RCC 7860 (cell line): ENCODE results near the gene LRRN2.

Experiments used
- DNase-seq: peaks from one replicate; pipeline ENCODE4 v3.0.0-alpha.2; 2015; ENCODE audit warnings: low spot score
- FAIRE-seq: peaks from 2 replicates; lab custom pipeline; 2012; peaks lifted over from hg19 to GRCh38; lab: Jason Lieb, UNC

LRRN2 gene

DNA sequence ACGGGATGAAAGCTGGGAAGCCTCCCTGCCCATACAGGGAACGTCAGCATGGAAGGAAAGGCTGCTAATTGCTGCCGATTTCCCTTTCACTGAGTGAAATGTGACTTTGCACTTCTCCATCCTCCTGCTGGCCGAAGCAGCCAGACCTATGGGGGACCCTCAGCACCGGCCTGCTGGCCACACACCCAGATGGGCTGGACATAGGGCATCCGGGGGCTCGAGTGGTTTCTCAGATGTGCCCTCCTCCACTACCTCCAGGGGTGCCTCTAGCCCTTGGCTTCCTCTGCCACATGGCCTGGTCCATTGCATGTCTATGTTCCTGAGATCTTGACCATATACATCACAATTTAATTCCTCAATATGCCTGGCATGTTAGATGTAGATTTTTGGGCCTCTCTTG is 79.7 kb downstream of the LRRN2 start:
- FAIRE-seq, result no peak
- DNase-seq, result no peak

DNA sequence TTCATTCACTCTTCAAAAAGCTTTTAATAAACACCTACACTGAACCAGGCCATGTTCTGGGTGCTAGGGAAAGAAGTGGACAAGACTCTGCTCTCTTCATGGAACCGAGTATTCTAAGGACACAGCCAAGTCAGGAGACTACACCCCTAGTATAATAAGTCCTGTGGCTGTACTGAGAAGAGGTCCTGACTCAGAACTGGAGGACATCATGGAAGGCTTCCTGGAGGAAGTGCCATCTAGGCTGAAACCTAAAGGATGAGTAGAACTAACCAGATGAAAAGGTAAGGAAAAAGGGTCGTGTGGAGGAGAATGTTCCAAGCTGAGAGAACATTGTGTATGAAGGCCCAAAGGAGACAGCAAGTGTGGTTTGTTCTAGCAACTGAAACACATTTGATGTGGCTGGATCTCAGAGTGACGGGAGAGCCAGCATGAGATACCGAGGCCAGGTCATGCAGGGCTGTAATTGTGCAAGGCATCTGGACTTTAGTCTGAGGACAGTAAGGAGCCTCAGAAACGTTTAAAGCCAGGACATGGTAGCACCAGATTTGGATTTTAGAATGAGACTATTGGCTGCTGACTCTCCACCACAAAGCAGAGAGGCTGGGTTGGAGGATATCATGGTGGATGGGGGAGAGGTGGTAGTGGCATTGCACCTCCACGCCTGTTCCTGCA is 82.5 kb downstream of the LRRN2 start:
- DNase-seq, result no peak
- no peak for FAIRE-seq

DNA sequence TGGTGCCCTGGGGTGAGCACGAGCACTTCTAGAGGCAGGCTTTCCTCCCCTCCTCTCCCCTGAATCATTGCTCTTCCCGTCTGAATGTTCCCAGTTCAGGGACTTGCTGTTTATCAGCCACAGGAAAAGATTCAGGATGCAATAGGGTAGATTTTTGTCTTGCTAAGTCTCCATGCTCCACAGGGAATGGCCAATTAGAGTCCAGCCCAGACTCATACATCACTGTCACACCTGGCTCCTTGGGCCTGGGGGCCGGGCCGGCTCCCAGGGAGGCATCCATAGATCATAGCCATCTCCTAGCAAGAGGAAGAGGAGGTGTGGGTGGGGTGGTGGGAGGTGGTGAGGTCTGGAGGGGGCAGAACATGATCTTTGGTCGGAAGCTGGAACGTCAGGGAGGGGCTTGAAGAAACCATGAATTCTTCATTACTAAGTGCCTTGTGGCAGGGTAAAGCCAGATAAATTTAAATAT is 83.4 kb downstream of the LRRN2 start:
- no peak for FAIRE-seq
- DNase-seq, result no peak

DNA sequence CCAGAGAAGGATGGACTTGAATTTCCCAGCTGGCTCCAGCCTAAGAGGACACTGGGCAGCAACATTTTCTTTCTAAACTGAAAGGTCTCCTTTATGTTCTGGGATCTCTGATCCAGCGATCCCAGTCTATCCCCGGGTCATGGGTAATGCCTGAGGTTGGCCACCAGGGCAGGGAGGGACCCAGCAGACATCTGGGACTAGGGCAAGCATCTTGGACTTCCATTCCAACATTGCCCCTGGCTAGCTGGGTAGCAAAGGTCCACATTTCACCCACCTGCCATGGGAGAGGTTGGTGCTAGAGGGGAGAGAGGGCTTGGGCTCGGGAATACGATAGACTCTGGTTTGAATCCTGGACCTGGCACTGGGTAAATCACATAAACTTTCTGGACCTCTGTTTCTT is 84.6 kb downstream of the LRRN2 start:
- FAIRE-seq (no peak), DNase-seq (no peak)

DNA sequence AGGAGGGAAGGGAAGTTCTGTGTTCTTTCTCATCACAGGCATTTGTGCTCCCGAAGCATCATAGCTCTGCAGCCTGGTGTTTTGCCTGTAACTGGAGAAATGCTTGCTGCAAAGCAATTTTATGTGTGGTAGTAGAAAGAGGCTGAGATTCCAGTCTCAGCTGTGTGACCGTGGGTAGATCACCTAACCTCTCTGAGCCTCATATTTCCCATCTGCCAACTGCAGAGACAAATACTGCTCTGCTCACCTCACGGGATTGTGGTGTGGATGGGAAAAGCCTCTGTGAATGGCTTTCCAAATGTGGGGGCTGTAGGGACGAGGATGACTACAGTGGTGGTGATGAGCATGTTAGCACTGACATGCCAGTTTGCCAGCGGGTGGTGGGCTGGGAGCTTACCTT is 85.3 kb downstream of the LRRN2 start:
- DNase-seq (no peak), FAIRE-seq (no peak)

DNA sequence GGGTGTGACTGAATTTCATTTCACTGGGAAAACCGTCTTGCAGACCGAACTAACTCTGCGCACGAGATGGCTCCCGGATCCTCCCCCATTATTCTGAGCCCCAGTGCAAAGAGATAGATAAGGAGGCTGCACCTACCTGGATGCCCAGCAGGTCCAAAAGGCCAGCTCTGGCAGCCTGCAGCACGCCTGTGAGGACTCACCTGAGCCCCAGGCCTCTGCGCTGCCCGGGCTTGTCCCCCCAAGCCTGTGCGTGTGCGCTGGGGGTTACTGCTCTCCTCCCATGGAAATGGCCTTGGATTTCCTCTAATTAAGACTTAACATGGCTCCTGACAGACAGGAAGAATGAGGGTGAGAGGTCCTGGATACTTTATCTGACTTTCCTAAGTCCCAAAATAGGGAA is 85.9 kb downstream of the LRRN2 start:
- no peak for FAIRE-seq
- no peak for DNase-seq

DNA sequence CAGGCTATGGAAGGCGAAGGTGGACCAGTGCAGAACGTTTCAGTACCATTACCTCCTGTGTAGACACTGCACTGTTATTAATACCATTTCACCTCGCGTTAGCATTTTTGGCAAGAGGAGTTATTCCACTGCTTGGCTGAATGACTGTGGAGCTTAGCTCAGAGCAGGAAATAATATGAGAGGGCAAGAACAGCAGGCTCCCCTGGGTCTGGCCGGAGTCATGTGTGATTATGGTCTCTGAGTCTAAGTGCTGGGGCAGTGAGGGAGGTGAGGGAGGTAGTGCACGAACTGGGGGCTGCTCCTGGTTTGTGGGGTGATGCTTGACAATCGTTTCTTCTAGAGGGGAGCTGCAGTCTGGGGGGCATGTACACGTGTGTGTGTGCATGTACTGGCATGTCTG is 86.4 kb downstream of the LRRN2 start:
- DNase-seq (no peak), FAIRE-seq (no peak)

DNA sequence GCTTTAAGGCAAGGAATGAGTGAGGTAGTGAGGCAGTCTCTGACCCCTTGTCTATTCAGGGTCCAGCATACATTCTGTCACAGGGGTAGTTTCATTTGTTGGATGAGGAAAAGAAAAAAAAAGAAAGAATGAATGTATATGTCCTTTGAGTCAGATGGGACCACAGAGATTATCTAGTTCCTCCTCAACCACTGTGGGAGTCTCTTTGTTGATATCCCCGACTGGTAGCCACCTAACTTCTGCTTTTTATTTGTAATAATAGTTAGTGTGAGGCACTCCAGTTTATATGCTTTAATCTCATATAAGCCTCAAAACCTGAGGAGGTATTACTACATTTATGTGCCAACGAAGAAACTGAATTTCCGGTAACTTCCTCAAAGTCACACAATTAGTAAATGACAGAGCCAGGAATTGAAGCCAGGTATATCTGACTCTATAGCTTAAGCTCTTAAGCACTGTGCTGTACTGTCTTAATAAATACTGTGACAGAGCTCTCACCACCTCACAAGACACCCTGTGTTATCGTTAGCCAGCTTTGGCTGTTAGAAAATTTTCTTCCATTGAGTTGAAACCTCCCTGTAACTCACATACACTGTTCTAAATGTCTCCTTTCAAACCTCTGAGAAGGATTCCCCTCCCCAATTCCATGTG is 87.1 kb downstream of the LRRN2 start:
- DNase-seq (no peak), FAIRE-seq (no peak)

DNA sequence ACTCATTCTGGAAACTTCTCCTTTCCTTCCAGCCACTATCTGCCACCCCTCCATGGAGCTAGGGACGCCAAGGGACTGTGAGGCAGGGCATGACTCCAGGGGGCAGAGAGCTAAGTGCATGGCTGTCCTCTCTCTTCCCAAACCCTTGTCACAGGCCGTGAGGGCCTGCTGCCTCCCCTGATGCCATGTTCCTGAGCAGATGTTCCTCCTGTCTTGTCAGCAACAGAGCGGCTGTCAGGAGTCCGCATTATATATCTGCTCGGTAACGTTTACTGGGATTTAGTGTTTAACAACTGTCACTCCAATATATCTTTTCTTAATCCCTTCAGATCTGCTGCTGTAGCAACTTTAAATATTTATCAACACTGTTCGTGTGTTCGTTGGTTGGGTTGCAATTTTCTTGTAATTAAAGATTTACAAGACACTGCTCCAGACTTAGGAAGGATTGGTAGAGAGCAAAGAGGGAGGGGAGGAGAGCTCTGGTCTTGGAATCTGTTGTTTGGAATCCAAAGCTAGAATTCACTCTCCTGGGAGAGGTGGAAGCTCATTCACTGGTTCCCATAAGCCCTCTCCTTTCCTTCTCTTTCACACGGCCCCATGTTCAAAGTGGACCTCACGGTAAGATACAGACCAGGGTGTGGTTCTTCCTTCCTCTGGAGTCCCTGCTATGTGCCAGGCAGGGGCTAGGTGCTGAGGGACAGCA is 93.1 kb downstream of the LRRN2 start:
- DNase-seq (no peak), FAIRE-seq (no peak)

DNA sequence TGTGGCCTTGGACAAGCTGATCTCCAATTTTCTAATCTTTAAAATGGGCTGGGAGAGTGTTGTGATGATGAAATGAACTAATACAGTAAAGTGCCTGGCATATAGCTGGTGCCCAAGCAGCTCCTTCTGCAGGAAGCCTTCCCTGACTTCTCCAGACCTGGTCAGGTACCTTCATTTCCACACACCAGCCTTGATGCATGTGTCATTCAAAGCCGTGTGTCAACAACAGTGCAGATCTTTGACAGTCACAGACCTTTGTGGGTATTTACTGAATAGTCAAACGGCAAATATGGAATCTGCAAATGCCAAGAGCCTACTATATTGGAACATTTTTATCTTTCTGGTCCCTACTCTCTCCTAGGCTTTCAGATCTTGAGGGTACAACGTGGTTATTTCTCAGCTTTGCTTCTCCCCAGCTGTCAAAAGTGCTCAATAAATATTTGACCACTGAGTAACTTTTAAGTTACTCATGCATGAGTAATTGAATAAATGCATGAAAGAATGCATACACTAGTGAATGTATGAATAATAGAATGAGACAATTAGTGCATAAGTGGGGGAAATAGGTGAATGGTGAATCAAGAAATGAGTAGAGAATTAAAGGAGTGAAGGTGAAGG is 94.0 kb downstream of the LRRN2 start:
- peak; percentile 38 for DNase-seq
- FAIRE-seq, result no peak

DNA sequence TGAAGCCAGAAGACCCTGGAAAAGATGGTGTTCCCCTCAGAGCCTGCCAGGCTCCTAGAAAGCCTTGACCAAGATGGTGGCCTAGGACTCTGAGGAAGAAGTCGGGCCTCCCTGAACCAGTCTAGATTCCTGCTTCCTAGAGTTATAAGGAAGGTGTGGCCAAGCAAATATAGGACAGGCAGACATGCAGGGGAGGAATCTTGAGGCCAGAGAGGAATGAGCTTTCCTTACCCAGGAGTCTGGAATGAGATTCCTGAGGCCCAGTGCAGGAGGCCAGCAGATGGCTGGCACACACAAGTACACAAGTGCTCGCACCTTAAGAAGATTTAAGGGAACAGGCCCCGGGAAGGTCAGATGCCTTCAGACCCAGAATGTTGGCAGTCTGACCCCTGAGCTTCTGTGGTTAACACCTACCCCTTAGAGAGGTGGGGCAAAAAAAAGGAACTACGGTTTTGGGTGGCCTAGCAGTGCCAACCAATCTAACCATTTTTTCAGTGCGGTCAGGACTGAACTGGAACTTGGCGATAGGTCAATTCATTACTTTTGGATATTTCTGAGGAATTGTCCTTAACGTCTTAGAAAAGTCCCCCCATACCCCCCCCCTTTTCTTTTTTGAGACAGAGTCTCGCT is 96.0 kb downstream of the LRRN2 start:
- FAIRE-seq (no peak), DNase-seq (no peak)

DNA sequence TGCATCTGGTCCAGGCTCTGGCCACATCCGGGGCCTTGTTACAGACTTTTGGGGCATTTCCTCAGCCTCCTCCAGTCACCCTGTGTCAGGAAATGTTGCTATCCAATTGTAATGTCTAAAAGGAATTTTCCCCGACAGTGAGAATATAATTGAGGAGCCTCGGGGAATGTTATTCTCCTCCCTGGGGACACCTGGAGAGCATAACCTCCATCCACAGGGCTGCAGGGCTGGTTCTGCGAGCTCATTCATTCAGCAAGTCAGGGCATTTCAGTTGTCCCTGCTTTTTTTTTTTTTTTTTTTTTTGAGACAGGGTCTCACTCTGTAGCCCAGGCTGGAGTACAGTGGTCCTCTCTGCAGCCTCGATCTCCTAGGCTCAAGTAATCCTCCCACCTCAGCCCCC is 96.7 kb downstream of the LRRN2 start:
- FAIRE-seq, result no peak
- DNase-seq, result no peak

DNA sequence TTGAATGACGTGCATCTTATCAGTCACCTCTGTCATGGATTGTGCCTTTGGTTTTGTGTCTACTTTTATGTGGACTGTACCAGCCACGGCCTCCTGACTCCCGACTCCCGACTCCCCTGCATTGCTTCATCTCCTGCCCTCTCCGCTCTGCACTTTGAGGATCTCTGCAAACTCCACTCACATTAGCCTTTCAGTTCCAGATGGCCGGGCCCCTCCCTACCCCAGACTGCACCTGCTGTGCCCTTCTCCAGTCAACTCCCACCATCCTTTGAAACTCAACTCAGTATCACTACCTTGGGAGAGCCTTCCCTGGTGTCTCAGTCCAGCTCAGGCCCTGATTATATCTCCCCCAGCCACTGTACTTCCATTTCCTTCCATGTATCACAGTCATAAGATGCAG is 97.9 kb downstream of the LRRN2 start:
- FAIRE-seq (no peak), DNase-seq (no peak)

DNA sequence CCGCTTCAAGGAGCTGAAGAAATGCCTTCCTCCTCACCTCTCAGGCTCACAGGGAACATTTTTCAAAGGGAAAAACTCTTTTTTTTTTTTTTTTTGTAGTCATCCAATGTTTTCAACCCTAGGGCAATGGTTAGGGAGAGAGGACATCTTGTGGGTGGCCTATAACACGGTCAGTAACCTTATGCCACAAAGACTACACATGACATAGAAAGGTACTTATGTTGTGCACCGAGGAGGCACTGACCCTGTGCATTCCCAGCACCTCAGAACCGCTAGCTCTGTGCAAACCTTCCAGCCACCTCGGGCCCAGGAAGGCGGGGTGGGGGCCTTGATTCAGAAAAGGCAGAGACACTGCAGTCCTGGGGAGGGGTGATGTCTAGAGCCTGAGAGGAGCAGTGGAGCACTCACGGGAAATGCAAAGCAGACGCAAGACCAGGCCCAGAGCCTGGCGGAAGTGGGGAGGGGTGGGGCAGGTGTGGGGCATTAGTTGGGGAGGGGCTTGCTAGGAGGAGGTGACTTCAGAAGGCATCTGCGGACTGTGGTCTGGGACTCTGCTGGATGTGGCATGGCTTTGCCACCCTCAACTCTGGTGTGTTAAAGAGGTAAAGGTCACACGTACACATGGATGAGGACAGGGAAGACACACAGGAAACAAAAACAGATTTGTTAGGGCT is 100.7 kb downstream of the LRRN2 start:
- FAIRE-seq (no peak), DNase-seq (no peak)

DNA sequence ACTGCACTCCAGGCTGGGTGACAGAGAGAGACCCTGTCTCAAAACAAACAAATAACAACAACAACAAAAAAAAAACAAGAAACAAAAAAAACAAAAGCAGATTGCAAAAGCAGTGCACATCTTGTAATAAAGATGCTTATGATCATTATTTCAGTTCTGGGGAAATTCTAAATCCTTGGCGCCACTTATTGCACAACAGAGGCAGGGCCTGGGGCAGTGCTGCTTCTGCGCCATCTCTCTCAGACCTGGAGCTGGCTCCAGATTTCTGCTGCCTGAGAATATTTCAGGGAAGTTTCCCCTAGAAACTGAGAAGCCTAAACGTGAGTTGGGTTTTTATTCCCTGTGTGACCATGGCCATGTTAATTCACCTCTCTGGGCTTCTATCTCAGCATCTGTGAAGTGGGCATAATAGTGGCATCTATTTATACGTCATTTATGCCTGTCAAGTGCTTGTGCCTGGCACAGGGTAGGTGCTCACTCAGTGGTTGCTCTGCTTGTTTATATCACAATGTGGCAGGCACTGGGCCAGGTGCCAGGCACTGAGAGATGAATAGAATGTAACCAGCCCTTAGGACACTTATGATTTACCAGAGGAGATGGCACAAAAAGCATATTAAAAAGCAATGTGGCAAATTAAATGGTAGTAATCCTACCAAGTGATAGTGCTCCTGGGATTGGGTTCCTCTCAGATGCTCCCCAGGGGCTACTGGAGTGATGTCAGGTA is 101.5 kb downstream of the LRRN2 start:
- FAIRE-seq (no peak), DNase-seq (no peak)

DNA sequence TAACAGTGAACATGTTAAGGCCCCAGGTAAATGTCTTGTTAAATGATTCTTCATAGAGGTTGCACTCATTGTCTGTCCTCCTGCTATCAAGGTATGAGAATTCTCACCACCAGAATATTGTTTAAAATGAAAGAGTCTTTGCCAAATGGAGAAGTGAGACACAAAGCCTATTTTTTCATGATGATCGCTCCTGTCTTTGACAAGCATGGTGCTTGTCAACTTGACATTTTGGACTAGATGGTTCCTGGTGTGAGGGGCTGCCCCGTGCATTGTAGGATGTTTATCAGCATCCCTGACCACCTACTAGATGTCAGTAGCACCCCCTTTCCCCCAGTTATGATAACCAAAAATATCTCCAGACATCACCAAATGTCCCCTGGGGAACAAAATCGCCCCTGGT is 103.8 kb downstream of the LRRN2 start:
- no peak for DNase-seq
- no peak for FAIRE-seq

DNA sequence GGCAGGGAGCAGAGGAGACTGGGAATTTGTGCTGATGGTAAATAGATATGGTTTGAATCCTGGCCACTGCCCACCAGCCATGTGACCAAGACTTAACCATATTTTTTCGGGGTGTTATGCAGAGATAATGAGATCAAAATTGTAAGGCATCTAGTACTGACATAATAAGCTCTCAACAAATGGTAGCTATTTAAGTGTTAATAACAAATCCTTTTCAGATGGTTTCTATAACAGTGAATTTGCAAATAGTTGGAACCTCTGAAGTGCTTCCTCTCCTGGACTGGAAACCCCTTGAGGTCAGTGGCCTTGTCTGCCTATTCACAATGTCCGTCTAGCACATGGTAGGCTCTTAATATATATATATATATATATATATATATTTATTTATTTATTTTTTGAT is 104.7 kb downstream of the LRRN2 start:
- no peak for FAIRE-seq
- DNase-seq, result no peak

DNA sequence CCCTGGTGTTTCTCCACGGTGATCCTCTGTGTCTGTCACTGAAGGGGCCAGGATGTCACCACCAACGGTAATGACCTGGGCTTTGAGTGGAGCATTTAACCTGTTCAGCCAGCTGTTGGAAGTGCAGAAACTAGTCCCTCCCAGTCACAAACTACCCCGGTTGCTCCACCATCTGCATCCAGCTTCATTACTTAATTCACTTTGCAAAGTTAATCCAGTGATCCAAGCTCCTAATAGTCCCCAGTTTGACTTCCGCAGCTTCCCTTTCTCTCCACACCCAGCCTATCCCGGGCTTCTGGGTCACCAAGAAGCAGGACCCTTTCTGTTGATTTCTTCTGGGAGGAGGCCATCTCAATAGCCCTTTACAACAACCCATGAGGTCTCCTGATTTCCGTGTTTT is 105.9 kb downstream of the LRRN2 start:
- FAIRE-seq, result no peak

DNA sequence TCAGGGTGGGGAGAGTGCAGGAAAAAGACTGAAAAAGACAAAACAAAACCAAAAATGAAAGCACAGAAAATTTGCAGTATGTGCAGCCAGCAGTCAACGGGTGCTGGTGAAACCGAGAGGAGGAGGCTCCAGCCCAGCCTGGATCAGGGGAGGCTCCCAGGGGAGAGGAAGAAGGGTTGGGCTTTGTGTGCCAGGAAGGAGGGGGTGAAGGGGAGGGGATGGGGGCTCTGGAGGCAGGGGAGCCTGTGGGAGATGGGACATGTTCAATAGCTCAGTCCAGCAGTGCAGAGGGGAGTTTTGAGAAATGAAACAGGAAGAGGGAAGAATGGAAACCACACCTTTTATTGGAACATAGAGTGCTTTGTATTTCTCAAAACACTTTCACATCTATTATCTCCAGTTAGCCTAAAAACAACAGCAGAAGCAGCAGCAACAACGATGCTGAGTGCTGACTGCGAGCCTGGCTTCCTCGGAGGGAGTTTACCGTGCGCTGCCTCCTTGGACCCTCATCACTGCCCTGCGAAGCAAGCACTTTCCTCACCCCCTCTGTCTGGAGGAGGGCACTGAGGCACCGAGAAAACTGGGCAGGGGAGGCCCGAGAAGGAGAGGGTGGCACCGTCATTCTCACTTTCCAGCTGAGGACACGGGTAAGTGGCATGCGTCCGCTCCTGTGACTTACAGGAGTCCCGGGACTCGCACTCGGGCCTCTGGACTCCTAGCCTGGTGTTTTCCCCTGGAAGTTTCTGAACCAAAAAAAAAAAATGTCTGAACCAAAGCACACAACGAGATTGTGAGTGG is 106.5 kb downstream of the LRRN2 start:
- FAIRE-seq, result no peak
- DNase-seq, result no peak

More for the DNA sequence above, 105.9 kb downstream of the LRRN2 start:
- no peak for DNase-seq
